ENCODE results near the gene GNAT3. TPM values are rescaled to one million over a fixed set of nuclear protein-coding genes. Genes with fewer than 3 reads are reported as not detected.

Gene GNAT3
- polyA plus RNA-seq, 1 donor, result 0.57 TPM

GRCh38 chr7:80532153-80532552 is 20.3 kb upstream of the GNAT3 start:
- peaks cover 8% of the 10 kb centered on the region for H3K9me3 ChIP-seq (ENCODE audit: control insufficient read depth, low read depth, low read length)
- H3K4me3 ChIP-seq (ENCODE audit: low read length), result no peak overlapping the region
- no peak for DNase-seq
- no peak overlapping the region for H3K27ac ChIP-seq (ENCODE audit: low read length)
- no peaks in the 10 kb centered on the region for H3K27me3 ChIP-seq (ENCODE audit: control insufficient read depth, insufficient read depth, low read length)
- no peaks in the 10 kb centered on the region for H3K4me1 ChIP-seq (ENCODE audit: control insufficient read depth, insufficient read depth, low read length)
- no CpG with 5 or more reads among the region's 3 CpGs for WGBS (ENCODE audit: insufficient coverage, low lambda C conversion rate)
- no peaks in the 10 kb centered on the region for H3K36me3 ChIP-seq (ENCODE audit: control insufficient read depth, insufficient read depth, low read length)

GRCh38 chr7:80530136-80530535 is 18.3 kb upstream of the GNAT3 start:
- Histone ChIP-seq H3K36me3 (ENCODE audit: control insufficient read depth, insufficient read depth, low read length) (no peaks in the 10 kb centered on the region), H3K27ac (ENCODE audit: low read length) (no peak overlapping the region), H3K4me3 (ENCODE audit: low read length) (no peak overlapping the region), H3K4me1 (ENCODE audit: control insufficient read depth, insufficient read depth, low read length) (no peaks in the 10 kb centered on the region), H3K9me3 (ENCODE audit: control insufficient read depth, low read depth, low read length) (peaks cover 8% of the 10 kb centered on the region), H3K27me3 (ENCODE audit: control insufficient read depth, insufficient read depth, low read length) (no peaks in the 10 kb centered on the region)
- no peak for DNase-seq
- WGBS (ENCODE audit: insufficient coverage, low lambda C conversion rate), result 100% methylated on average over 1 of the region's 1 CpG

- H3K4me1 ChIP-seq (ENCODE audit: control insufficient read depth, insufficient read depth, low read length), result no peaks in the 10 kb centered on the region
- peaks cover 8% of the 10 kb centered on the region for H3K9me3 ChIP-seq (ENCODE audit: control insufficient read depth, low read depth, low read length)
- DNase-seq, result no peak
- no peaks in the 10 kb centered on the region for H3K27me3 ChIP-seq (ENCODE audit: control insufficient read depth, insufficient read depth, low read length)
- 60% methylated on average over 3 of the region's 4 CpGs for WGBS (ENCODE audit: insufficient coverage, low lambda C conversion rate)
- no peak overlapping the region for H3K27ac ChIP-seq (ENCODE audit: low read length)
- no peak overlapping the region for H3K4me3 ChIP-seq (ENCODE audit: low read length)
- H3K36me3 ChIP-seq (ENCODE audit: control insufficient read depth, insufficient read depth, low read length), result no peaks in the 10 kb centered on the region
Measured at GRCh38 chr7:80529362-80529761, 17.5 kb upstream of the GNAT3 start.

GRCh38 chr7:80528689-80529088 is 16.8 kb upstream of the GNAT3 start:
- WGBS (ENCODE audit: insufficient coverage, low lambda C conversion rate), result no CpG with 5 or more reads among the region's 2 CpGs
- H3K4me1 ChIP-seq (ENCODE audit: control insufficient read depth, insufficient read depth, low read length), result no peaks in the 10 kb centered on the region
- peaks cover 8% of the 10 kb centered on the region for H3K9me3 ChIP-seq (ENCODE audit: control insufficient read depth, low read depth, low read length)
- H3K36me3 ChIP-seq (ENCODE audit: control insufficient read depth, insufficient read depth, low read length), result no peaks in the 10 kb centered on the region
- no peak for DNase-seq
- no peak overlapping the region for H3K27ac ChIP-seq (ENCODE audit: low read length)
- no peaks in the 10 kb centered on the region for H3K27me3 ChIP-seq (ENCODE audit: control insufficient read depth, insufficient read depth, low read length)
- no peak overlapping the region for H3K4me3 ChIP-seq (ENCODE audit: low read length)

GRCh38 chr7:80526472-80526871 is 14.6 kb upstream of the GNAT3 start:
- H3K36me3 ChIP-seq (ENCODE audit: control insufficient read depth, insufficient read depth, low read length), result no peaks in the 10 kb centered on the region
- H3K9me3 ChIP-seq (ENCODE audit: control insufficient read depth, low read depth, low read length), result no peaks in the 10 kb centered on the region
- no peaks in the 10 kb centered on the region for H3K4me1 ChIP-seq (ENCODE audit: control insufficient read depth, insufficient read depth, low read length)
- no peak for DNase-seq
- H3K4me3 ChIP-seq (ENCODE audit: low read length), result no peak overlapping the region
- no peaks in the 10 kb centered on the region for H3K27me3 ChIP-seq (ENCODE audit: control insufficient read depth, insufficient read depth, low read length)
- H3K27ac ChIP-seq (ENCODE audit: low read length), result no peak overlapping the region
- WGBS (ENCODE audit: insufficient coverage, low lambda C conversion rate), result no CpG with 5 or more reads among the region's 4 CpGs

GRCh38 chr7:80524693-80525092 is 12.8 kb upstream of the GNAT3 start:
- Histone ChIP-seq H3K36me3 (ENCODE audit: control insufficient read depth, insufficient read depth, low read length) (no peaks in the 10 kb centered on the region), H3K4me3 (ENCODE audit: low read length) (no peak overlapping the region), H3K27me3 (ENCODE audit: control insufficient read depth, insufficient read depth, low read length) (no peaks in the 10 kb centered on the region), H3K9me3 (ENCODE audit: control insufficient read depth, low read depth, low read length) (no peaks in the 10 kb centered on the region), H3K4me1 (ENCODE audit: control insufficient read depth, insufficient read depth, low read length) (no peaks in the 10 kb centered on the region), H3K27ac (ENCODE audit: low read length) (no peak overlapping the region)
- 100% methylated on average over 1 of the region's 9 CpGs for WGBS (ENCODE audit: insufficient coverage, low lambda C conversion rate)
- DNase-seq, result no peak

GRCh38 chr7:80521809-80522208 is 9.9 kb upstream of the GNAT3 start:
- WGBS (ENCODE audit: insufficient coverage, low lambda C conversion rate), result no CpG with 5 or more reads among the region's 2 CpGs

GRCh38 chr7:80520199-80520598 is 8.3 kb upstream of the GNAT3 start:
- WGBS (ENCODE audit: insufficient coverage, low lambda C conversion rate), result no CpG with 5 or more reads among the region's 2 CpGs
- Histone ChIP-seq H3K4me3 (ENCODE audit: low read length) (no peak overlapping the region), H3K27ac (ENCODE audit: low read length) (no peak overlapping the region), H3K27me3 (ENCODE audit: control insufficient read depth, insufficient read depth, low read length) (no peaks in the 10 kb centered on the region), H3K9me3 (ENCODE audit: control insufficient read depth, low read depth, low read length) (no peaks in the 10 kb centered on the region), H3K36me3 (ENCODE audit: control insufficient read depth, insufficient read depth, low read length) (no peaks in the 10 kb centered on the region), H3K4me1 (ENCODE audit: control insufficient read depth, insufficient read depth, low read length) (peaks cover 3% of the 10 kb centered on the region)
- peak in 1 of 2 donors; percentile 26 for DNase-seq

More at GRCh38 chr7:80521809-80522208, 9.9 kb upstream of the GNAT3 start:
- DNase-seq, result no peak
- no peaks in the 10 kb centered on the region for H3K9me3 ChIP-seq (ENCODE audit: control insufficient read depth, low read depth, low read length)
- no peaks in the 10 kb centered on the region for H3K36me3 ChIP-seq (ENCODE audit: control insufficient read depth, insufficient read depth, low read length)
- no peak overlapping the region for H3K27ac ChIP-seq (ENCODE audit: low read length)
- no peaks in the 10 kb centered on the region for H3K27me3 ChIP-seq (ENCODE audit: control insufficient read depth, insufficient read depth, low read length)
- H3K4me3 ChIP-seq (ENCODE audit: low read length), result no peak overlapping the region
- H3K4me1 ChIP-seq (ENCODE audit: control insufficient read depth, insufficient read depth, low read length), result peaks cover 3% of the 10 kb centered on the region

- H3K4me1 ChIP-seq (ENCODE audit: control insufficient read depth, insufficient read depth, low read length), result peaks cover 3% of the 10 kb centered on the region
- no peak overlapping the region for H3K4me3 ChIP-seq (ENCODE audit: low read length)
- H3K9me3 ChIP-seq (ENCODE audit: control insufficient read depth, low read depth, low read length), result no peaks in the 10 kb centered on the region
- H3K36me3 ChIP-seq (ENCODE audit: control insufficient read depth, insufficient read depth, low read length), result no peaks in the 10 kb centered on the region
- DNase-seq, result peak in 1 of 2 donors; percentile 34
- WGBS (ENCODE audit: insufficient coverage, low lambda C conversion rate), result no CpG with 5 or more reads among the region's 4 CpGs
- H3K27ac ChIP-seq (ENCODE audit: low read length), result no peak overlapping the region
- H3K27me3 ChIP-seq (ENCODE audit: control insufficient read depth, insufficient read depth, low read length), result no peaks in the 10 kb centered on the region
Measured at GRCh38 chr7:80517282-80517747, 5.5 kb upstream of the GNAT3 start.

GRCh38 chr7:80515298-80515697 is 3.4 kb upstream of the GNAT3 start:
- DNase-seq, result no peak
- Histone ChIP-seq H3K36me3 (ENCODE audit: control insufficient read depth, insufficient read depth, low read length) (no peaks in the 10 kb centered on the region), H3K27ac (ENCODE audit: low read length) (no peak overlapping the region), H3K4me3 (ENCODE audit: low read length) (no peak overlapping the region), H3K4me1 (ENCODE audit: control insufficient read depth, insufficient read depth, low read length) (peaks cover 3% of the 10 kb centered on the region), H3K9me3 (ENCODE audit: control insufficient read depth, low read depth, low read length) (no peaks in the 10 kb centered on the region), H3K27me3 (ENCODE audit: control insufficient read depth, insufficient read depth, low read length) (no peaks in the 10 kb centered on the region)

GRCh38 chr7:80510021-80510420 is 1.8 kb downstream of the GNAT3 start:
- WGBS (ENCODE audit: insufficient coverage, low lambda C conversion rate), result 94% methylated on average over 2 of the region's 3 CpGs
- no peaks in the 10 kb centered on the region for H3K4me1 ChIP-seq (ENCODE audit: control insufficient read depth, insufficient read depth, low read length)
- no peaks in the 10 kb centered on the region for H3K9me3 ChIP-seq (ENCODE audit: control insufficient read depth, low read depth, low read length)
- no peaks in the 10 kb centered on the region for H3K36me3 ChIP-seq (ENCODE audit: control insufficient read depth, insufficient read depth, low read length)
- H3K27me3 ChIP-seq (ENCODE audit: control insufficient read depth, insufficient read depth, low read length), result no peaks in the 10 kb centered on the region
- no peak overlapping the region for H3K4me3 ChIP-seq (ENCODE audit: low read length)
- no peak overlapping the region for H3K27ac ChIP-seq (ENCODE audit: low read length)
- DNase-seq, result no peak

All from large intestine (tissue), 3 donors.